Measurements from ENCODE around the gene ROCK2.

GRCh38 chr2:11156396-11157075 is 187.9 kb downstream of the ROCK2 start:
- no peak for TF ChIP-seq CTCF (conservative IDR thresholded peaks at IDR 0.05; ENCODE audit: low read length)
- TF ChIP-seq EZH2phosphoT487 (IDR thresholded peaks at IDR 0.05; ENCODE audit: borderline replicate concordance), result no peak

Measured in Loucy (cell line).